Right lobe of liver (tissue), 6 donors: Measurements from ENCODE around the gene EYA3. TPM values are rescaled to one million over a fixed set of nuclear protein-coding genes. Genes with fewer than 3 reads are reported as not detected.

ENCODE experiments used
- ATAC-seq, 4 donors: fragments of 200-7000 bp; cut with Tn5 transposase; one replicate each; pipeline ENCODE4 v1.9.1; 2020; ENCODE audit warnings: mild to moderate bottlenecking in 4 of 4, moderate library complexity in 4 of 4
- DNase-seq, 3 donors: peaks; one replicate each; pipeline ENCODE4 v3.0.0-alpha.2; 2020
- H3K27ac ChIP-seq, 3 donors: fragments of 200-600 bp; one replicate each; pipeline ENCODE4 v1.8.0; 2022
- H3K27me3 ChIP-seq, 2 donors: fragments of 200-600 bp; one replicate each; pipeline ENCODE4 v1.8.0; 2022
- H3K36me3 ChIP-seq, 4 donors: fragments of 200-600 bp; sonication (generic) in 1 of 4; one replicate each; pipeline versions ENCODE4 v1.5.1 to v1.8.0; 2017 to 2022; ENCODE audit warnings: control low read depth in 1 of 4
- H3K4me1 ChIP-seq, 4 donors: fragments of 200-600 bp; sonication (generic) in 1 of 4; one replicate each; pipeline versions ENCODE4 v1.5.1 to v1.8.0; 2017 to 2022; ENCODE audit warnings: control low read depth in 1 of 4
- H3K4me3 ChIP-seq, 3 donors: fragments of 200-600 bp; one replicate each; pipeline ENCODE4 v1.8.0; 2022
- H3K9me3 ChIP-seq, 4 donors: fragments of 200-600 bp; sonication (generic) in 1 of 4; one replicate each; pipeline versions ENCODE4 v1.5.1 to v1.8.0; 2017 to 2022; ENCODE audit warnings: control low read depth in 1 of 4
- POLR2A ChIP-seq: fragments of 450-650 bp; IDR thresholded peaks from one replicate; pipeline ENCODE4 v1.6.1; 2017; ENCODE audit warnings: antibody characterized with exemption, mild to moderate bottlenecking
- WGBS: methylation state at CpG from one replicate; pipeline ENCODE4 v1.1.6; 2018; ENCODE audit warnings: low coverage, low lambda C conversion rate; ENCODE audit not compliant: insufficient coverage; ENCODE audit errors: missing lambda C conversion rate; 5-methylcytosine and 5-hydroxymethylcytosine counted together
- intact Hi-C, 2 donors: fragments of 100-400 bp; cut with DNase I; formaldehyde crosslinking; loops; one replicate each; pipeline versions ENCODE4 v1.11.2 to v1.14.1; 2022
- total RNA-seq, 6 experiments: library from RNA; depleted of rRNA in 2 of 6; stranded (reverse); fragments of >200 nt in 2 of 6; fragmentation: NEBNext Ultra II Directional in 3 of 6; extraction: Animal tissue kit (Norgen Biotek cat#: 25700) in 3 of 6; gene quantifications; one replicate each; pipeline versions ENCODE4 v1.1.0 to v1.2.4, GENCODE V29; 2016 to 2023
- TF ChIP-seq, protein P1 (sequence below), 4 donors: fragments of 200-600 bp in 3 of 4; fragments of 450-650 bp in 1 of 4; IDR thresholded peaks; one replicate each; pipeline versions ENCODE4 v1.5.1 to v1.8.0; 2016 to 2022; ENCODE audit warnings: antibody characterized with exemption in 4 of 4, mild to moderate bottlenecking in 2 of 4
- donor health status: DM: no; HTN: yes; CAD: no.
- donor health status: DM: no; HTN: no; CAD: no.
- donor health status: DM: no; HTN: no; CAD: no.
- donor health status: DM: no; HTN: yes; CAD: no.
- donor health status: DM: no; HTN: yes; CAD: no.

EYA3 gene
- total RNA-seq, 6 experiments from 2014 or later: 6.6 to 10.2 (median 7.3) TPM

DNA sequence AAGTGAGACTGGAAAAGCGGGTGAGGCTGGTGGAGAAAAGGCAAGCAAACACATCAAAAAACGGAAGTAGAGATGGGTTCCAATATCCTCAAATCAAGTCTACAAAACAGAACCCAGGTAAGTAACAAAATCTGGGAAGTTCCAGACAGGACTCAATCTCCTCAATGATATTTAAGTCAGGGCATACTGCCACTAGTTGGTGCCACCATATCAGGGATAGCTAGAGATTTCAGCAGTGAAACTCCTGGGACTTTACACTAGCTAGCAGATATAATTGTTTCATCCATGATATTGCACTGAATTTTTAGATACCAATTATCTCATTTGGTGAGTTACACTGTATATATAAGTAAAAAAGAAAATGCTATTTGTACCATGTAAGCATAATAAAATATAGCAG, 52.0 kb downstream of the EYA3 start:
- H3K36me3 ChIP-seq: peaks cover 0 to 7% (median 3%) of the 10 kb centered on the region in 4 donors
- ATAC-seq: peak in 1 of 4 donors; percentile 42

DNA sequence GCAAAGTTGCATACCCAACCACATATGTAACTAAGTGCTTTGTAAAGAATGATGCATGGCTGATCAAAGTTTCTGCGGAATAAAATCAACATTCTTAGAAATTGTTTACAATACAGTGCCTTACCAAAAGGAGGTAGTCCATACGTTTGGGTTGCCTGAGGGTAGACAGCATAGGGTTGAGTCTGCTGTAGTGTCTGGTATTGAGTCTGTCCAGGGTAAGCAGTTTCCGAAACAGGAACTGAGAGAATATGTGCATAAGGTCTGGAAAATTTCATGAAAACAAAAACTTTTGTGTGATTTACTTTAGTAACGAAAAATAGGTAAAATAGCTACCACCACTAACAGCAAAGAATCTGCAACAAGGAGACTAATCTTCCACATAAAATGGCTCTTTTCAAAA, 53.0 kb downstream of the EYA3 start:
- TF ChIP-seq, protein P1, sequence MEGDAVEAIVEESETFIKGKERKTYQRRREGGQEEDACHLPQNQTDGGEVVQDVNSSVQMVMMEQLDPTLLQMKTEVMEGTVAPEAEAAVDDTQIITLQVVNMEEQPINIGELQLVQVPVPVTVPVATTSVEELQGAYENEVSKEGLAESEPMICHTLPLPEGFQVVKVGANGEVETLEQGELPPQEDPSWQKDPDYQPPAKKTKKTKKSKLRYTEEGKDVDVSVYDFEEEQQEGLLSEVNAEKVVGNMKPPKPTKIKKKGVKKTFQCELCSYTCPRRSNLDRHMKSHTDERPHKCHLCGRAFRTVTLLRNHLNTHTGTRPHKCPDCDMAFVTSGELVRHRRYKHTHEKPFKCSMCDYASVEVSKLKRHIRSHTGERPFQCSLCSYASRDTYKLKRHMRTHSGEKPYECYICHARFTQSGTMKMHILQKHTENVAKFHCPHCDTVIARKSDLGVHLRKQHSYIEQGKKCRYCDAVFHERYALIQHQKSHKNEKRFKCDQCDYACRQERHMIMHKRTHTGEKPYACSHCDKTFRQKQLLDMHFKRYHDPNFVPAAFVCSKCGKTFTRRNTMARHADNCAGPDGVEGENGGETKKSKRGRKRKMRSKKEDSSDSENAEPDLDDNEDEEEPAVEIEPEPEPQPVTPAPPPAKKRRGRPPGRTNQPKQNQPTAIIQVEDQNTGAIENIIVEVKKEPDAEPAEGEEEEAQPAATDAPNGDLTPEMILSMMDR (IDR thresholded peaks at IDR 0.05): no peak
- TF ChIP-seq POLR2A: no peak
- intact Hi-C loops: no loop called here
- no peak for DNase-seq
- H3K36me3 ChIP-seq: peaks cover 0 to 7% (median 3%) of the 10 kb centered on the region in 4 donors
- peak in 1 of 4 donors; percentile 33 for ATAC-seq
- H3K9me3 ChIP-seq: no peaks in the 10 kb centered on the region
- WGBS: 81% methylated on average over 4 of the region's 4 CpGs
- H3K27me3 ChIP-seq: no peaks in the 10 kb centered on the region
- no peak overlapping the region for H3K4me3 ChIP-seq
- H3K4me1 ChIP-seq: no peaks in the 10 kb centered on the region
- H3K27ac ChIP-seq: no peak overlapping the region

More for the DNA sequence above, 52.0 kb downstream of the EYA3 start:
- H3K4me1 ChIP-seq: no peaks in the 10 kb centered on the region
- TF ChIP-seq POLR2A: no peak
- TF ChIP-seq, protein P1 (IDR thresholded peaks at IDR 0.05): peak in 3 of 4 donors; percentile 13 to 19 (median 17)
- 90% methylated on average over 2 of the region's 2 CpGs for WGBS
- H3K9me3 ChIP-seq: no peaks in the 10 kb centered on the region
- no peak overlapping the region for H3K27ac ChIP-seq
- no peaks in the 10 kb centered on the region for H3K27me3 ChIP-seq
- intact Hi-C loops: no loop called here
- no peak for DNase-seq
- H3K4me3 ChIP-seq: no peak overlapping the region

DNA sequence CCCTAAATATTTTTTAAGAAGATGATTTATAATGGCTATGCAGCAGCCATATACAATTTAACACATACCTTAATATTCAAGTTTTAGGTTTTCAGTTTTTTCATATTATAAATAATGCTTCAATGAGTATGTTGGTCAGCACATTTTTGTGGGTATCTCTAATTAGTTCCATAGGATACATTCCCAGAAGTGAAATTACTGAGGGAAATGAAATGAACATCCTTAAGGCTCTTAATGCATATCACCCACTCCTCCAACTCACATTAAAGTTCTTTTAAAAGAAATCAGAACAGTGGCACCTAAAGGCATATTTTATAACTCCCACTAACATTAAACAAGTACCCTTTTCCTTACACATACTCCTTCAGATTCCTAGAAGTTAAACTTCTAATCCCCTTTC, 56.1 kb downstream of the EYA3 start:
- DNase-seq: no peak
- Histone ChIP-seq H3K36me3 (peaks cover 0 to 4% (median 0%) of the 10 kb centered on the region in 4 donors), H3K4me1 (no peaks in the 10 kb centered on the region), H3K27me3 (no peaks in the 10 kb centered on the region), H3K27ac (no peak overlapping the region), H3K4me3 (no peak overlapping the region), H3K9me3 (no peaks in the 10 kb centered on the region)
- ATAC-seq: no peak
- TF ChIP-seq, protein P1 (IDR thresholded peaks at IDR 0.05): no peak
- no peak for TF ChIP-seq POLR2A
- intact Hi-C loops: no loop called here

DNA sequence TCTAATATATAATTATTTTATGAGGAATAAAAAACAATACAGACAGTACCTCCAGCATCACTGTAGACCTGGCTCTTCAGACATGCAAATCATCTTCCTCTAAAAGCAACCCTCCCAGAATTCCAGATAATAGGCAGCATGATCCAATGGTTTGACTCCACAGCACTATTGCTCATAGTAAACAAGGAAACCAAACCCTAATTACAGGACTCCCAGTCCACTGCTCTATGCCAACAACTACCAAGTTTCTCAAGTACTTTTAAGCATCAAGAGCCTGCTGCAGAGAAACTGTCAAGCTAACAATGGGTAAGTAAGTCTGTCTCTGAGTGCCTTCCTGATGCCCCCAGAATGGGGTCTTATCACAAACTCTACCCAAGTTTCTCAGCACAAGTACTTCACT, 57.2 kb downstream of the EYA3 start:
- no peak for ATAC-seq
- no peak for TF ChIP-seq POLR2A
- TF ChIP-seq, protein P1 (IDR thresholded peaks at IDR 0.05): no peak
- Histone ChIP-seq H3K4me1 (no peaks in the 10 kb centered on the region), H3K27ac (no peak overlapping the region), H3K36me3 (no peaks in the 10 kb centered on the region), H3K27me3 (no peaks in the 10 kb centered on the region), H3K4me3 (no peak overlapping the region), H3K9me3 (no peaks in the 10 kb centered on the region)
- no peak for DNase-seq
- intact Hi-C loops: no loop called here
